Chondrocyte (in vitro differentiated cells): ENCODE measurements around the gene MIPEP. TPM values are rescaled to one million over a fixed set of nuclear protein-coding genes. Genes with fewer than 3 reads are reported as not detected.
A peak's percentile ranks its signal among the peaks of the same experiment; 100 is the strongest.

Experiments used
- DNase-seq: peaks from one replicate; pipeline ENCODE4 v3.0.0; 2021; ENCODE audit warnings: mixed read lengths, low spot score
- H3K27ac Mint-ChIP-seq: one replicate; pipeline ENCODE4 v1.8.0; 2021; ENCODE audit warnings: mild to moderate bottlenecking, moderate library complexity, mixed read lengths; ENCODE audit not compliant: unreplicated experiment
- H3K27me3 Mint-ChIP-seq: 2 replicates; pipeline ENCODE4 v1.8.0; 2021; ENCODE audit warnings: low read depth, mixed read lengths
- H3K36me3 Mint-ChIP-seq: 2 replicates; pipeline ENCODE4 v1.8.0; 2021; ENCODE audit warnings: low read depth, mixed read lengths
- H3K4me1 Mint-ChIP-seq: 2 replicates; pipeline ENCODE4 v1.8.0; 2021; ENCODE audit warnings: low read depth, mild to moderate bottlenecking, mixed read lengths
- H3K4me3 Mint-ChIP-seq: one replicate; pipeline ENCODE4 v1.8.0; 2021; ENCODE audit warnings: mild to moderate bottlenecking, moderate library complexity, mixed read lengths; ENCODE audit not compliant: unreplicated experiment
- H3K9me3 Mint-ChIP-seq: 2 replicates; pipeline ENCODE4 v1.8.0; 2021; ENCODE audit warnings: low read depth, mixed read lengths
- total RNA-seq: library from RNA; stranded (reverse); gene quantifications from 3 replicates; pipeline ENCODE4 v1.2.1, GENCODE V29; 2021
- TF ChIP-seq, protein P1 (sequence below): fragments of 200-600 bp; sonication (generic); IDR thresholded peaks from 2 replicates; pipeline ENCODE4 v1.5.0; 2021; ENCODE audit warnings: antibody characterized with exemption, mild to moderate bottlenecking, moderate library complexity

The MIPEP gene
- total RNA-seq, 1 donor from 2014 or later: 14.4 TPM

- H3K36me3 Mint-ChIP-seq: peaks cover 4% of the 10 kb centered on the region
- H3K27me3 Mint-ChIP-seq: no peaks in the 10 kb centered on the region
- no peak overlapping the region for H3K27ac Mint-ChIP-seq
- H3K9me3 Mint-ChIP-seq: peaks cover 12% of the 10 kb centered on the region
- no peak overlapping the region for H3K4me3 Mint-ChIP-seq
- TF ChIP-seq, protein P1, sequence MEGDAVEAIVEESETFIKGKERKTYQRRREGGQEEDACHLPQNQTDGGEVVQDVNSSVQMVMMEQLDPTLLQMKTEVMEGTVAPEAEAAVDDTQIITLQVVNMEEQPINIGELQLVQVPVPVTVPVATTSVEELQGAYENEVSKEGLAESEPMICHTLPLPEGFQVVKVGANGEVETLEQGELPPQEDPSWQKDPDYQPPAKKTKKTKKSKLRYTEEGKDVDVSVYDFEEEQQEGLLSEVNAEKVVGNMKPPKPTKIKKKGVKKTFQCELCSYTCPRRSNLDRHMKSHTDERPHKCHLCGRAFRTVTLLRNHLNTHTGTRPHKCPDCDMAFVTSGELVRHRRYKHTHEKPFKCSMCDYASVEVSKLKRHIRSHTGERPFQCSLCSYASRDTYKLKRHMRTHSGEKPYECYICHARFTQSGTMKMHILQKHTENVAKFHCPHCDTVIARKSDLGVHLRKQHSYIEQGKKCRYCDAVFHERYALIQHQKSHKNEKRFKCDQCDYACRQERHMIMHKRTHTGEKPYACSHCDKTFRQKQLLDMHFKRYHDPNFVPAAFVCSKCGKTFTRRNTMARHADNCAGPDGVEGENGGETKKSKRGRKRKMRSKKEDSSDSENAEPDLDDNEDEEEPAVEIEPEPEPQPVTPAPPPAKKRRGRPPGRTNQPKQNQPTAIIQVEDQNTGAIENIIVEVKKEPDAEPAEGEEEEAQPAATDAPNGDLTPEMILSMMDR: no peak
- H3K4me1 Mint-ChIP-seq: no peaks in the 10 kb centered on the region
- no peak for DNase-seq
Observed at GRCh38 chr13:23922005-23922932, 33.1 kb upstream of the MIPEP start.

DNA sequence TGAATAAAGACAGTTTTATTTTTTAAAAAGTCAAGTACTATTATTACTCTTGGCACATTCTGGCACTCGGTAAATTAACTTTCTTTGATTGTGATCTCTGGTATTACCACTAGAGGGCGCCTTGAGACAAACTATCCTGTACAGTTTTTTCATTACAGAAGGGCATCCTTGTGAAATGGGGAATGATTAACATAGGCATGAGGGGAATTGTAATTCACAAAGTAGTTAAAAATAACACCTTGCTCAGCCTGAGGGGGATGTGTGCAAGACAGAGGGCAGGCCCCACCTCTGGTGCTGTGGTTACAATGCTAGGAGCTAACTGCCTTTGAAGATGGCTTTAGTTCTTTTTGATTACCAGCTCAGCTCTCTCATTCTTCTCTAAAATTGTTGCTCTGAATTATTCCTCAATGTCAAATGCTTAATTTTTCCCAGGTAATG, 32.3 kb upstream of the MIPEP start:
- peaks cover 15% of the 10 kb centered on the region for H3K9me3 Mint-ChIP-seq
- H3K36me3 Mint-ChIP-seq: peaks cover 4% of the 10 kb centered on the region
- no peak overlapping the region for H3K27ac Mint-ChIP-seq
- no peaks in the 10 kb centered on the region for H3K4me1 Mint-ChIP-seq
- no peak overlapping the region for H3K4me3 Mint-ChIP-seq
- H3K27me3 Mint-ChIP-seq: no peaks in the 10 kb centered on the region
- no peak for DNase-seq
- TF ChIP-seq, protein P1: peak; percentile 94

GRCh38 chr13:23919006-23919405, 29.8 kb upstream of the MIPEP start:
- Mint-ChIP-seq H3K4me1 (no peaks in the 10 kb centered on the region), H3K4me3 (no peak overlapping the region), H3K36me3 (peaks cover 4% of the 10 kb centered on the region), H3K9me3 (peaks cover 15% of the 10 kb centered on the region), H3K27me3 (no peaks in the 10 kb centered on the region), H3K27ac (no peak overlapping the region)
- no peak for DNase-seq
- TF ChIP-seq, protein P1: no peak

DNA sequence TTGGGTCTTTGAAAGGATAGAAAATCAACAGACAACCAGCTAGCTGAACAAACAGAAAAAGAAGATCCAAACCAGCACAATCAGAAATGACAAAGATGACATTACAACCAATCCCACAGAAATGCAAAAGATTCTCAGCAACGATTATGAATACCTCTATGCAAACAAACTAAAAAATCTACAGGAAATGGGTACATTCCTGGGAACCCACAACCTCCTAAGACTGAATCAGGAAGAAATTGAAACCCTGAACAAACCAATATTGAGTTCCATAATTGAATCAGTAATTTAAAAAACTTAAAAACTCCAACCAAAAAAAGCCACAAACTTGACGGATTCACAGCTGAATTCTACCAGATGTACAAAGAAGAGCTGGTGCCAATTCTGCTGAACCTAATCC, 29.0 kb upstream of the MIPEP start:
- Mint-ChIP-seq H3K4me3 (no peak overlapping the region), H3K4me1 (no peaks in the 10 kb centered on the region), H3K9me3 (peaks cover 15% of the 10 kb centered on the region), H3K27me3 (no peaks in the 10 kb centered on the region), H3K36me3 (peaks cover 4% of the 10 kb centered on the region), H3K27ac (no peak overlapping the region)
- DNase-seq: no peak
- TF ChIP-seq, protein P1: no peak

- H3K9me3 Mint-ChIP-seq: peaks cover 15% of the 10 kb centered on the region
- H3K4me1 Mint-ChIP-seq: no peaks in the 10 kb centered on the region
- TF ChIP-seq, protein P1: no peak
- DNase-seq: no peak
- no peaks in the 10 kb centered on the region for H3K27me3 Mint-ChIP-seq
- H3K4me3 Mint-ChIP-seq: no peak overlapping the region
- H3K27ac Mint-ChIP-seq: no peak overlapping the region
- peaks cover 5% of the 10 kb centered on the region for H3K36me3 Mint-ChIP-seq
Observed at GRCh38 chr13:23915308-23915707, 26.1 kb upstream of the MIPEP start.
